ENCODE data around the gene PRKD2. TPM values are rescaled to one million over a fixed set of nuclear protein-coding genes. Genes with fewer than 3 reads are reported as not detected.

PRKD2 gene
- total RNA-seq, 1 donor from 2014 or later, result 14.9 TPM

- no peaks in the 10 kb centered on the region for H3K4me1 ChIP-seq
- DNase-seq (ENCODE audit: low spot score), result peak; percentile 80
- H3K79me2 ChIP-seq (ENCODE audit: low read depth), result peaks cover 22% of the 10 kb centered on the region
- Mint-ChIP-seq H3K4me1 (peaks cover 19% of the 10 kb centered on the region), H3K36me3 (peaks cover 30% of the 10 kb centered on the region), H3K9me3 (no peaks in the 10 kb centered on the region), H3K27me3 (ENCODE audit: insufficient read depth, low read depth) (peaks cover 6% of the 10 kb centered on the region), H3K27ac (peak overlapping the region; percentile 87), H3K4me3 (peak overlapping the region; percentile 46)
- H2AFZ ChIP-seq (replicated peaks), result no peak overlapping the region
- no peaks in the 10 kb centered on the region for H3F3A ChIP-seq (ENCODE audit: low read depth)
- no peaks in the 10 kb centered on the region for H3K27me3 ChIP-seq
- H3K9me3 ChIP-seq (ENCODE audit: low read depth), result no peaks in the 10 kb centered on the region
- H4K20me1 ChIP-seq (ENCODE audit: low read depth), result peaks cover 72% of the 10 kb centered on the region
- no peaks in the 10 kb centered on the region for H3K36me3 ChIP-seq
- no peak overlapping the region for H3K27ac ChIP-seq
- no peak overlapping the region for H3K4me2 ChIP-seq
- H3K9ac ChIP-seq, result no peak overlapping the region
- H3K4me3 ChIP-seq, result no peak overlapping the region
- no peak for TF ChIP-seq EZH2 (IDR thresholded peaks at IDR 0.05)
- TF ChIP-seq CTCF (IDR thresholded peaks at IDR 0.05), result peak; percentile 84
Observed at GRCh38 chr19:46728693-46729339, 11.9 kb upstream of the PRKD2 start.

GRCh38 chr19:46728208-46728607 lies 11.3 kb upstream of the PRKD2 start:
- no peak overlapping the region for H3K4me2 ChIP-seq
- H3F3A ChIP-seq (ENCODE audit: low read depth), result no peaks in the 10 kb centered on the region
- no peak overlapping the region for H3K4me3 Mint-ChIP-seq
- no peaks in the 10 kb centered on the region for H3K27me3 ChIP-seq
- peaks cover 16% of the 10 kb centered on the region for H3K79me2 ChIP-seq (ENCODE audit: low read depth)
- H3K36me3 ChIP-seq, result no peaks in the 10 kb centered on the region
- no peak for TF ChIP-seq EZH2phosphoT487 (IDR thresholded peaks at IDR 0.05)
- TF ChIP-seq CTCF (IDR thresholded peaks at IDR 0.05), result no peak
- TF ChIP-seq EZH2 (IDR thresholded peaks at IDR 0.05), result no peak
- H3K27ac ChIP-seq, result no peak overlapping the region
- no peak overlapping the region for H3K9ac ChIP-seq
- no peaks in the 10 kb centered on the region for H3K4me1 ChIP-seq
- no peak overlapping the region for H3K4me3 ChIP-seq
- peaks cover 6% of the 10 kb centered on the region for H3K27me3 Mint-ChIP-seq (ENCODE audit: insufficient read depth, low read depth)
- H2AFZ ChIP-seq (replicated peaks), result no peak overlapping the region
- peaks cover 71% of the 10 kb centered on the region for H4K20me1 ChIP-seq (ENCODE audit: low read depth)
- H3K36me3 Mint-ChIP-seq, result peaks cover 29% of the 10 kb centered on the region
- H3K4me1 Mint-ChIP-seq, result peaks cover 19% of the 10 kb centered on the region
- no peaks in the 10 kb centered on the region for H3K9me3 Mint-ChIP-seq
- DNase-seq (ENCODE audit: low spot score), result no peak
- no peaks in the 10 kb centered on the region for H3K9me3 ChIP-seq (ENCODE audit: low read depth)
- no peak overlapping the region for H3K27ac Mint-ChIP-seq

- H3K4me1 ChIP-seq, result no peaks in the 10 kb centered on the region
- no peaks in the 10 kb centered on the region for H3K27me3 ChIP-seq
- H2AFZ ChIP-seq (replicated peaks), result no peak overlapping the region
- H4K20me1 ChIP-seq (ENCODE audit: low read depth), result peaks cover 67% of the 10 kb centered on the region
- no peaks in the 10 kb centered on the region for H3K9me3 ChIP-seq (ENCODE audit: low read depth)
- Mint-ChIP-seq H3K9me3 (no peaks in the 10 kb centered on the region), H3K27ac (no peak overlapping the region), H3K36me3 (peaks cover 29% of the 10 kb centered on the region), H3K4me3 (no peak overlapping the region), H3K4me1 (peaks cover 19% of the 10 kb centered on the region), H3K27me3 (ENCODE audit: insufficient read depth, low read depth) (peaks cover 4% of the 10 kb centered on the region)
- TF ChIP-seq EZH2phosphoT487 (IDR thresholded peaks at IDR 0.05) (no peak), CTCF (IDR thresholded peaks at IDR 0.05) (no peak), EZH2 (IDR thresholded peaks at IDR 0.05) (no peak)
- H3F3A ChIP-seq (ENCODE audit: low read depth), result no peaks in the 10 kb centered on the region
- no peak overlapping the region for H3K4me3 ChIP-seq
- no peak overlapping the region for H3K27ac ChIP-seq
- H3K4me2 ChIP-seq, result no peak overlapping the region
- no peak overlapping the region for H3K9ac ChIP-seq
- DNase-seq (ENCODE audit: low spot score), result no peak
- H3K79me2 ChIP-seq (ENCODE audit: low read depth), result peaks cover 11% of the 10 kb centered on the region
- no peaks in the 10 kb centered on the region for H3K36me3 ChIP-seq
Observed at GRCh38 chr19:46727757-46728156, 10.8 kb upstream of the PRKD2 start.
